NT2/D1 (cell line): Measurements from ENCODE around the gene DOK6.

Experiments
- SUZ12 ChIP-seq: IDR thresholded peaks from 2 replicates; pipeline ENCODE4 v1.6.1; 2011; ENCODE audit not compliant: insufficient read length, insufficient read depth; ENCODE audit errors: extremely low read depth
- ZNF274 ChIP-seq: IDR thresholded peaks from 2 replicates; pipeline ENCODE4 v1.6.1; 2011; ENCODE audit warnings: mild to moderate bottlenecking, low read depth, low read length

DNA sequence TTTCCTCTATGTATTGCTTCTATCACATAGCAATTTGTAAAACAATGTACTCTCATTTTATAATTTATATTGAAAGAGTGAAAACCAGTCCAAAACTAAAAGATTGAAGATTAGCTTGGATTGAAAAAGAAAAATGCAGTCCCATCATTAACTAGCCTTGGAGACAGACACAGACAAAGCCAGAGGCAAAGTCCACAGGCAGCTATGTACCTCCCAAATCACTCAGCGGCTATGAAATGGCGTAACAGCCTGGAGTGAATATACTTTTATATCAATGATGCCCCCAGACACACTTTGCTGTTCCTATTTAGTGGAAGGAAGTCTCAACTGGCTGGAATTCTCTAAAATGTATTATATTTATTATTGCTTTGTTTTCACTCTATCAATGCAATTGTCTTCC lies 33.6 kb upstream of the DOK6 start:
- TF ChIP-seq ZNF274, result no peak
- no peak for TF ChIP-seq SUZ12
